ENCODE data around the gene IGF1R. TPM values are rescaled to one million over a fixed set of nuclear protein-coding genes. Genes with fewer than 3 reads are reported as not detected.

Gene IGF1R
- total RNA-seq, 1 experiment from 2014 or later = 14.2 TPM

DNA sequence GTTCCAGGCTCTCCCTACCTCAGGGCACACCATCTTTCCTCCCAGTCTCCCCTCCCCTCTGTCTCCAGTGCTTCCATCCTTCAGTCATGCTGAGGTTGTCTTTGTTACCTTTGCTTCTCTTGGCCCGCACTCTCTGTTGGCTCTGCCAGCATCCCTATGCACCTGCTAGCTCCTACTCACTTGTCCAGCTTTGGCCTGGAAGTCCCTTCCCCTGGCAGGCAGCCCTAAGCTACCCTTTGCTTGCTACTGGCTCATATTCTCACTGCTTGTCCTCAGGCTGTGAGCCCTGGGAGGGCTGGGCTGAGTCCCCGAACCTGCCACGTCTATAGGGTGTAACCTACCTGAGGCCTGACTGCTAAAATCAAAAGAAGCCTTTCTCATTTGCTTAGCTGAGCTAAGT is 236.6 kb downstream of the IGF1R start:
- no peak for DNase-seq (ENCODE audit: low read depth)

DNA sequence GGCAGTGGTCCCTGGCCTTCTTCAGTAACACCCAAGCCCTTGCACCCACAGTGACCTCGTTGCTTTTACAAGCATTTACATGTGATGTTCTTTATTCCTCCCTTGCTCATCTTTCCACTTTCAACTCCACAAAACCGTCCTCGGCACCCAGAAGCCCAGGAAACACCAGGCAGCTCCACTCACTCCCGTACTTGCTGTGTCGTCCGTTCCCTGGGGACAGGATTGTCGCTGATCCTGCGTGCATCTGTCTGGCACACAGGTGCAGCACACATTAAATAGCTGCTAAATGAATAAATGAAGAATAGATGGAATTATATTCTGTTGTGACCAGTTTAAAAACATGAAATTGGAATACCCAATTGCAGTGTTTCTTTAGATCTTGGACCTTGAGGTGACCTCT is 239.6 kb downstream of the IGF1R start:
- no peak for DNase-seq (ENCODE audit: low read depth)

DNA sequence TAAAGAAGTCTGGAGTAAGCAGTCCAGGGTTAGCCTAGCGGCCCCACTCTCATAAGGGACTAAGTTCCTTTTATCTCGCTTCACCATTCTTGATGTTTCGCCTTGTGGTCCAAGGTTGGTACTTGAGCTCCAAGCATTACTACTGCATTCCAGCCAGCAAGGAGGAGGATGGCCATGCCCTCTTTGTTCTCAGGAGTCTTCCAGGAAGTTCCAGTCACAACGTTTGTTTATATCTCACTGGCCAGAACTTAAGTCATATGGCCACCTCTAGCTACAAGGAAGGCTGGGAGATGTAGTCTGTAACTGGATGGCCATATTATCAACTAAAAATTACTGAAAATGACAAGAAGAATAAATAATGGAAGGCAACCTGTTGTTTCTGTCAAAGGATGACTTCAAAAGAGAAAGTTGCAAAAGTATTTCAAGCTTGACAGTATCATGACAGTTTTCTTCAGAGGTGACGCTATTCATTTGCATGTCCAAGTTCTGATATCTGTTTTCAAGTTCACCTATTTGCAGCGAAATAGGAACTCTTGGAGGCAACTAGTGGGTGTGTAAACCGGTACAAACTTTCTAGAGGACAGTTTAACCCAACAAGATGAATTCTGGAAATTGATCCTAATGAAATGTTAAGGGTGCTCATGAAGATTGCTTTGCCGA is 240.6 kb downstream of the IGF1R start:
- DNase-seq (ENCODE audit: low read depth) = peak; percentile 54

DNA sequence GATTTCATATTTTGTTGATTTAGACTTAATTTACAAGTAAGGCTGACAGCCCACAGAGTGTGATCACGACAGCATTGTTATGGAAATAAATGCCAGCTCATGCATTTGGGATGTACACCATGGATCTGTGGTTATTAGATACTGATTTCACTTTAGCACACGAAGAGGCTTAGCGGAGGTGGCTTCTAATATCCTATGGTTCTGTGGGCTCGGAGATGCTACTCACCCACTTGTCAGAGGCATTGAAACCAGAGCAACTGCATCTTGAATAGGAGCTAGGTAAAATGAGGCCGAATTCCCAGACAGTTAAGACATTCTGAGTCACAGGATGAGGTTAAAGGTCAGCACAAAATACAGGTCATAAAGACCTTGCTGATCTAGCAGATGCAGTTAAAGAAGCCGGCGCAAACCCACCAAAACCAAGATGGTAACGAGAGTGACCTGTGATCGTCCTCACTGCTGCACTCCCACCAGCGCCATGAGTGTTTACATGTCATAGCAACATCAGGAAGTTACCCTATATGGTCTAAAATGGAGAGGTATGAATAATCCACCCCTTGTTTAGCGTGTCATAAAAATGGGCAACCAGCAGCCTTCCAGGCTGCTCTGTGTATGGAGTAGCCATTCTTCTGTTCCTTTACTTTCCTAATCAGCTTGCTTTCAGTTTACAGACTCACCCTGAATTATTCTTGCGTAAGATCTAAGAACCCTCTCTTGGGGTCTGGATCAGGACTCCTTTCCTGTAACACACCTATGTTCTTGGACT is 241.8 kb downstream of the IGF1R start:
- DNase-seq (ENCODE audit: low read depth) = peak; percentile 91

DNA sequence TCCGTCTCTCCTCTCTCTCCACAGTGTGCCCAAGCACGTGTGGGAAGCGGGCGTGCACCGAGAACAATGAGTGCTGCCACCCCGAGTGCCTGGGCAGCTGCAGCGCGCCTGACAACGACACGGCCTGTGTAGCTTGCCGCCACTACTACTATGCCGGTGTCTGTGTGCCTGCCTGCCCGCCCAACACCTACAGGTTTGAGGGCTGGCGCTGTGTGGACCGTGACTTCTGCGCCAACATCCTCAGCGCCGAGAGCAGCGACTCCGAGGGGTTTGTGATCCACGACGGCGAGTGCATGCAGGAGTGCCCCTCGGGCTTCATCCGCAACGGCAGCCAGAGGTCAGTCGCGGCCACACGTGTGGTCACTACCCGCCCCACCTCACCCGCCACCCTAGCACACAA is 243.0 kb downstream of the IGF1R start:
- no peak for DNase-seq (ENCODE audit: low read depth)

DNA sequence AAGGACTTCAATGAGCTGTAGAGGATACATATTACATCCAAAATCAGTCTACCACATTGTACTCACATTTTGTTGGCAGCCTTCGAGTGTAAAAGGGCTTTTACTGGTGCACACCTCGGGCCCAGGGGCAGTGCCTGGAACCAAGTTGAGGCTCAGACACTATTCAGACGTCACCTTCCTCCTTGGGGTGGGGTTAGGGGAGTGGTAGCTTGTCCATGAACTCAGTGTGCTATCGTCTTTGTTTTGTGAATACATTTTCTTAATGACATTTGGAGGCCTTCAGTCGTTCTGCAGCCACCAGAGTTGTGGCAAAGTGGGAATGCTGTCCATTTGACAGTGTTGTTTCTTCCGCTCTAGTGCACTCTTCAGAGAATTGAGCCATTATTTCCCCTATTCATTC is 245.1 kb downstream of the IGF1R start:
- peak; percentile 39 for DNase-seq (ENCODE audit: low read depth)

DNA sequence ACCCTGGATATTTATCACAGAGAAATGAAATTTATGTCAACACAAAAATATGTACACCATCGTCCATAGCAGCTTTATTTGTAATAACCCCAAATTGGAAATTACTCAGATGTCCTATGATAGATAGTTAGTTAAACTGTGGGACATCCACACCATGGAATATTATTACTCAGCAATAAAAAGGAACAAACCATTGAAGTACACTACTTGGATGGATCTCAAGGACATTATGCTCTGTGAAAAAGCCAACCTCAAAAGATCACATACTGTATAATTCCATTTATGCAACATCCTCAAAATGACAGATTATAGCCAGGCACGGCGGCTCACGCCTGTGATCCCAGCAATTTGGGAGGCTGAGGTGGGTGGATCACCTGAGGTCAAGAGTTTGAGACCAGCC is 246.0 kb downstream of the IGF1R start:
- no peak for DNase-seq (ENCODE audit: low read depth)

DNA sequence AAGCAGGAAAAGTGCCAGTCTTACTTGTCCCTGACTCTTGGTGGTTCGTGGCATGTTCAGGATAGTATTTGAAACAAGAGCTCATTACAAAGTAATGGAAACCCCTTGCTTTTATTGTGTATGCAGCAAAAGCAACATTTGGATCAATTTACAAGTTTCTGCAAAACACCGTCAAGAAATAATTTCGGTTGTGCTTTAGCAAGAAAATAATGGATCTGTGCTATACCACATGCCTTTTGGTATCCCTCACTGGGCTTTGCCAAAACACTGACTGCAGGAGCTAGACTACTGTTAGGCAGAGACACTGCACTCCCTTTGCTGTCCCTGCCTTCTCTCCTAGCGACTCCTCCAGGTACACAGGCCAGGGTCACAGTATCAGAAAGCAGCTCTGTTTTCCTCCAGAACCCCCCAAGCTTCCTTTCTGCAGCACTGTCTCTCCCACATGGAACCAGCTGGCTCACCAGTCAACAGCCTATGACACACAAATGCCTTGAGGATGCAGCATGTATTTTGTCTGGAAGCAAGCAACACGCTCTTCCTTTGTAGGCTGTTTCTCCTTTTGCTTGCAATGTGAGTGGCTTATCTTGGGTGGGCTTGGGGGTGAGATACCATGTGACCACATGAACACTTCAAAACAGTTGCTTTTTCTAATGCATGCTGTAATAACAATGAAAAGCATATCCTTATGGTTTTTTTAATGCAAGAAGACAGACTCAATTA is 247.8 kb downstream of the IGF1R start:
- DNase-seq (ENCODE audit: low read depth) = peak; percentile 82

DNA sequence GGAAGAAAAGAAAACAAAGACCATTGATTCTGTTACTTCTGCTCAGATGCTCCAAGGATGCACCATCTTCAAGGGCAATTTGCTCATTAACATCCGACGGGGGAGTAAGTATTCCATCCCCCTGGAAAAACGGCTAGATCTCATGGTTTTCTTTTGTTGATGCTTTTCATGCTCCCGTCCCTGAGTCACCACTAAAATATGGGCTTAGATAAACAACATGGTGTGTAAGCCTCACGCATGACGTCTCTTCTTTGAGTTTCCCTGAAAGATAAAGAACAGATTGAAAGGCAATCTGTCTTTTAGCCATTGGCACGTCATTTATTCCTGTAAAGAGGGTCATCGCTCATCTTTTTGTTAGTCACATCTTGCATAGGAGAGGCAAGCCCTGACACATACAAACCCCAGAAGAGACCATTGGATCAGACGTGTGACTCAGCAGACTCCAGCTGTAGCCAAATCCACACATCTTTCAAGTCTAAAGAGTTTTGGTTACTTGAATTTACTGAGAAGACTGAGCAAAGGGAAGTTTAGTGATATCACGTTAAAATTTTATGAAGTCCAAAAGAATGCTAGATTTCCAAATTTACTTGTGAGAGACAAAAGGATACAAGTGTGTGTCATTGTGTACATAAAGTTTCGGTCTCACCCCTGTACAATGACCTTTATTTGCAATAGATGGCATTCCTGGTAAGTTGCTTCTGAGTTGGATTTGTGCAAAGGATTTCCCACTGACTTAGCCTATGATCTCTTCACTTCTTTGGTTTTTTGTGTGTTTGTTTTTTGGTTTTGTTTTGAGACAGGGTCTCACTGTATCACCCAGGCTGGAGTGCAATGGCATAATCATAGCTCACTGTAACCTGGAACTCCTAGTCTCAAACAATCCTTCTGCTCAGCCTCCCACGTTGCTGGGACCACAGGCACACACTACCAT is 248.7 kb downstream of the IGF1R start:
- DNase-seq (ENCODE audit: low read depth) = peak; percentile 96

DNA sequence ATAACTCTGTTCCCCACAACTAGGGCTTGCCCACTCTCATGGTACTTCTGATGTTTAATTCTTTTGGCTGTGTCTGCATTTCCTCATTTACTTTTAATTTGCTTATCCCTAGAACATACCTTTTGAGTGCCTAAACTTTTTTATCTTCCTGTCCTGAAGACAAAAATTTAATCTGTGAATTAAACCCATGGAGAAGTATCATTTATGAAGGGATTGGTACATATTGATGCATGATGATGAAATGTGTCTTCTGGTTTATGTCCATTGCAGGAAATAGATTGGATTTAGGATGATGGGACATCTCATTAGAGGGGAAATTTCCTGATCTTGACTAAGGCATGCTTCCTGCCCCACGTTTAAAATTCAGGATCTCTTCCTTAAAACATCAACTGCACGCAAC is 249.8 kb downstream of the IGF1R start:
- no peak for DNase-seq (ENCODE audit: low read depth)

DNA sequence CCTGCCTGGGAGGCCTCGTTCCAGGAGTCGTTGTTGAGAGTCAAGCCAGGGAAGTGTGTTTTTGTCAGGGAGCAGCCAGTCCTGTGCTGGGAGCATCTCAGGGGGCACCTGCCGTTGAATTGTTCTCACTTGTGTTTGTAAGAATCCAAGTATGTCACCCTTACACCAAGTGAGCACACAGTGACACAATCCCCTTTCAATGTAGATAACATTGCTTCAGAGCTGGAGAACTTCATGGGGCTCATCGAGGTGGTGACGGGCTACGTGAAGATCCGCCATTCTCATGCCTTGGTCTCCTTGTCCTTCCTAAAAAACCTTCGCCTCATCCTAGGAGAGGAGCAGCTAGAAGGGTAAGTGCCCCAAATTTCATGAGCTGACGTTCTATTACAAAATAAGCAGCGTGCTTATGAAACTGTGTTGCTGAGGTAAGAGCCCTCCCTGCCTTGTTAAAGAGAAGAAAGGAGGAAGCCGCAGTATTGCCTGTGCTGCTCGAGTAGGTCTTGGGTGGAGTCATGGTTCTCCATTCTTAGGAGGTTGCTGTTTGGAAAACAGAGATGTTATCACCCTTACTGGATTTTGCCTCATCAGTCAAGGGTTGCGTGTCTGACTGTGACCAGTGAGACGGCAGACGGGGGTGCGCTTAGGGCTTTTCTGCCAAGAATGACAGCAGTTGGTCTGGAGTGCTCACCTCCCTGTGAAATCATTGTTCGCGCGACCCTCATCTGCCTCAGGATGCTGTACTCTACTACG is 251.1 kb downstream of the IGF1R start:
- no peak for DNase-seq (ENCODE audit: low read depth)

DNA sequence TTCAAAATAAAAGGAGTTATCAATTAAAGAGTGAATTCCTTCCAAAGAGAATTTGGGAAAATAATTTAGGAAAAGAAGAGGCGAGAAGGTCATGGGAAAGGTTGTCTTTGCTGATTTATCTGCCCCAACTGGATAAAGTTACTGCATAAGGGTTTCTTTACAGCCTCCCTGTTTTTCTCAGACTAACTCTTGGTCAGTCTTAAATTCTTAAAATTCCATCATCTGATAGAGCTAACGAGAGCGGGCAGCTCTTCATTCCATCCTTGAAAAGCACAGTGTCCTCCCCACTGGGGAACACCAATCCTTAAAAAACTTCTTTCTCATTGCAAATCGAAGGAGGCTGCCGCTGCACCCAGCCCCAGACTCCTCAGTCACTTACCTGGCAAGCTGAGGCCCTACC is 252.0 kb downstream of the IGF1R start:
- no peak for DNase-seq (ENCODE audit: low read depth)

DNA sequence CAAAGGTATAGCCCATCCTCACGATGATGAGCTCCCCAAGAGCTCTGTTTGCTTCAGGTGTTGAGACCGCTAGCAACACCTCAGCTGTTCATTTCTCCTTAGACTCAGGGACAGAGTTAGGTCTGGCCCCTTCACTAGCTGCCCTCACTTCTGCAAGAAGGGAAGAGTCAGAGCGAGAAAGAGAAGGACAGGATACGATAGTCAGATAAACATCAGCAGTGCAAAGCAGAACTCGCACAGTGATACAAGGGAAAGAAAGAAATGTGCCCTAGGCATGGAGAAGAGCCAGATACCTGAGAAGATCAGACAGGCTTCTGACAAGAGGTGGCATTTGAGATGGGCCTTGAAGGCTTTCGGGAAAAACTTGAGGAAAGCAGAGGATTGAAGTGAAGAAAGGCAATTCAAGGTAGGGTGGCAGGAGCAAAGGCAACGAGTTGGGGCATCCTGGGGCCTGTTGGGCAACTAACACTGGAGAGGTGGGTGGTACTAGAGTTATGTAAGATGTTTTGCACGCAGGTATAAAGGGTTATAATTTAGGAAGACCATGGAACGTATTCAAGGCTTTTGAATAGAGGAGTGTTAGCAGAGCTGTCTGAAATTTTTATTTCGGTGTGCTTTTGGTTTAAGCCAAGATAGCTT is 253.2 kb downstream of the IGF1R start:
- DNase-seq (ENCODE audit: low read depth) = no peak

DNA sequence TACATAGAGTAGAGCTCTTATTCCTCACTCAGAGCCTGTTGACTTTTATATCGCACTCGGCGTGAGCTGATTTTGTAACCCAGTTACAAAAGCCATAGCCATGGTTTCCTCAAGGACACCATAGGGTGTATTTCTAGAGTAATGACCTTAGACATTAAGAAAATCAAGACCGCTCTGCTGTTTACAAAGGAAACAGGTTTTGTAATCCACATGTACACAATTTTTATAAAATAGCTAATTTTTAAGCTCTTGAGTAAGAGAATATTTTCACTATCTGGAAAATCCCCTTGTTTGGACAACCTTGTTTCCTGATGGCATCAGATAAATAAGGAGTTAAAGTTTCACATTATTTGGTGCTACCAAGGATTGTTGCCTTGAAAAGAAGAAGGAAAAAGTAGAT is 254.6 kb downstream of the IGF1R start:
- DNase-seq (ENCODE audit: low read depth) = no peak

DNA sequence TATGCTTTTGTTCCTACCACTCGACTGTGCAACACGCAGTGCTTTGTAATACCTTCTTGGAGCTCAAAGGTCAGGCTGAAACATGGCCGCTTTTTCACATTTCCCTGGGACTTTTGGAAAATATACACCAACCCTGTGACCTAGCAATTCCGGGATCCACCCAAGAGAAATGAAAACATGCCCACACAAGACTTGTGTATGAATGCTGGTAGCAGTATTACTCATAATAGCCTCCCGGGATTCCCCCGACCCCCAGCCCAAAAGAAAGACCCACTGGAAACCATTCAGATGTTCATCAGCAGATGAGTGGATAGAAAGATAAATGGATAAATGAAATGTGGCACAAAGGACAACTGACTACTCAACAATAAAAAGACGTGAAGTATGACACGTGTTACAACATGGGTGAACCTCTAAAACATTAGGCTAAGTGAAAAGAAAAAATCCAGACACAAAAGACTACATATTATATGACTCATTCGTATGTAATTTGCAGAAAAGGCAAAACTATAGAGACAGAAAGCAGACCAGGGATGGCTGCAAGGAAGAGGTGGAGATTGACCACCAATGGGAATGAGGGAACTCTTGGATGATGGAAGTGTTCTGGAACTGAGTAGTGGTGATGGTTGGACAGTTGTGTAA is 255.2 kb downstream of the IGF1R start:
- DNase-seq (ENCODE audit: low read depth) = peak; percentile 54

DNA sequence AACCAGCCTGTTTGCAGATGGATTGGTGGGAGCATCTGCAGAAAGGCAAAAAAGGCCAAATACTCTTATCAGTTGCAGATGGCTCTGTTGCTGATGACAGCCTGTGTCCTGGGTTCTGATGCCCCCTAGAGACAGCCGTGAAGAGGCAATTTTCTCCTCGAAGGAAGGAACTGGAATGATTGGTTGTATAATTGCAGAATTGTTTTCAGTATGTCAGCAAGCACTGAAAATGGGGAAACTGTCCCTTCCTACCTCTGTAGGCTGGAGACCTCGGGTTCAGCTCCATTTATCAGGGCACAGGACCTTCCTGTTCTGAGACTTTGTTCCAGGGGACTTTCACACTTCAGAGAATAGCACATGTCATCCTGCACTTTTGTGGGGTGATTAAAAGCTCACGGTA is 256.2 kb downstream of the IGF1R start:
- DNase-seq (ENCODE audit: low read depth) = peak; percentile 62

DNA sequence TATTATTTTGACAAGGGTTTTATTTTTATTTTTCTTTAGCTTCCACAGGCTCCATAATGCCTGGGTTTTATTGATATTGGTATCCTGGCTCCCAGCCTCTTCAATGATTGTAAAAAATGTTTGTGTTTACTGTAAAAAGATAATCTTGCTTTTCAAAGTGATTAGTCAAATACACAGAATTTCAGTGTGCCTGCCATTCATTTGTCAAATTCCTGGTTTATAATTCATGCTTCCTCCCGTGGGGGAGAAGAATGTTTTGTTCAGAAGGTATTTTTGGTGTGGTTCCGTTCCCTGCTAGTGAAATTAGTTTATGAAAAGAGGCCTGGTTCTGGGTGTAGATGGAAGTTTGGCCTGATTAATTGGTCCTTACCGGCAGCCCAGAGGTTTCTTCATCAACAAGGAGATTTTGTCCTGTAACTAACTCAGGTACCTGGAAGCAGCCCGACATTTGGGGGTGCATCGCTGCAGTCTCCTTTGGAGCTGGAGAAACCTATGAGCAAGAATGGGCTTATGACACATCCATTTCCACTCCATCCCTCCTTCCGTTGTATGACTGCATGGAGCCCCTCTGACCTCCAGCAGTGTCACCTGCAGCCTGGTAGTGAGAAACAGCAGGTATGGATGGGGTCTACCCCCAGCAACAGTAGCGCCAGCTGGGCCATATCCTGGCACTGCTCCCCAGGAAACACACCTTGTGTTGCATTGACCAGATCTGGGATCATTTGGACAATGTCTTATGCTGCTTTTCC is 257.8 kb downstream of the IGF1R start:
- DNase-seq (ENCODE audit: low read depth) = no peak

DNA sequence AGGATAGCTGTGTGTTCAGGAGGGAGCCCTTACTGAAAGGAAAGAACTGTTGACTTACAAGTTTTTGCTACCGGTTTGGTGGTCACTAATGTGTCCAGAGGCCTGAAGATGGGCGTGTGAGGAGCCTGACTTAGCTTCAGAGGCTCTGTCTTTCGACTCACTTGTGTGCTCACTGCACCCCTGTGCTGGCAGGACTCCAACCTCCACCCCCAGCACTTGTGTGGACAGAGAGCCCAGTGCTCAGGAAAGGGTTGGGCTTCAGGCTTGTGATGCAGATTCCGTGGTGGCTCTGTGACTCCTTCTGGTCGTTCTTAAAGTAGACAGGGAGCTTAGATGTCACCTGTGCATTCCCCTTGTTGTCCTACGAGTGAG is 258.4 kb downstream of the IGF1R start:
- DNase-seq (ENCODE audit: low read depth) = peak; percentile 49

DNA sequence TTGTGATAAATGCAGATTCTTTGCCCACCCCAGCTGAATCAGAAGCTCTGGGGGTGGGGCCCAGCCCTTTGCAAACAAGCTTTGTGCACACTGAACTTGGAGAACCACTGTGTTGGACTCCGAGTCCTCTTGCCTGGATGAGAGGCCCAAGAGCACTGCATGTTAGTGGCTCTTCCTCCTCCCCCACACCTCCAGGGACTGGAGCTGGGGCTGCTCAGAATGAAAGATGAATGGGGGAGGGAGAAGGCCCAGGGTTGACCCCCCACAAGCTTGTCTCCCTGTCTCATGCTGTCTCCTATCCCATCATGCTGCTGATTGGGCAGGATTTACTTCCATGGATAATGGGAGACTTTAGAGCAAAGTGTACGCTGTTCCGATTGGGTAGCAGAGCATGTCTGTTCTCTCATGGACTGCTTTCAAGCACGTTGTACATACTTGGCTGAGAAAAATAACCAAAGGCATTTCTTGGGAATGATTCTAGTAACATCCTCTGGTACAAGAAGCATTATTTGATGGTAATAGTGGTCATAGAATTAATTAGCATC is 259.7 kb downstream of the IGF1R start:
- DNase-seq (ENCODE audit: low read depth) = no peak

Measured in Daoy (cell line).